GM12874 (cell line): ENCODE data around the gene UTP11.

Experiments used
- TF ChIP-seq, protein P1 (sequence below): IDR thresholded peaks from 2 replicates; pipeline ENCODE4 v1.5.1; 2011; ENCODE audit warnings: low read depth, mild to moderate bottlenecking, control low read depth, low read length, moderate library complexity; ENCODE audit not compliant: insufficient read depth

The UTP11 gene

DNA sequence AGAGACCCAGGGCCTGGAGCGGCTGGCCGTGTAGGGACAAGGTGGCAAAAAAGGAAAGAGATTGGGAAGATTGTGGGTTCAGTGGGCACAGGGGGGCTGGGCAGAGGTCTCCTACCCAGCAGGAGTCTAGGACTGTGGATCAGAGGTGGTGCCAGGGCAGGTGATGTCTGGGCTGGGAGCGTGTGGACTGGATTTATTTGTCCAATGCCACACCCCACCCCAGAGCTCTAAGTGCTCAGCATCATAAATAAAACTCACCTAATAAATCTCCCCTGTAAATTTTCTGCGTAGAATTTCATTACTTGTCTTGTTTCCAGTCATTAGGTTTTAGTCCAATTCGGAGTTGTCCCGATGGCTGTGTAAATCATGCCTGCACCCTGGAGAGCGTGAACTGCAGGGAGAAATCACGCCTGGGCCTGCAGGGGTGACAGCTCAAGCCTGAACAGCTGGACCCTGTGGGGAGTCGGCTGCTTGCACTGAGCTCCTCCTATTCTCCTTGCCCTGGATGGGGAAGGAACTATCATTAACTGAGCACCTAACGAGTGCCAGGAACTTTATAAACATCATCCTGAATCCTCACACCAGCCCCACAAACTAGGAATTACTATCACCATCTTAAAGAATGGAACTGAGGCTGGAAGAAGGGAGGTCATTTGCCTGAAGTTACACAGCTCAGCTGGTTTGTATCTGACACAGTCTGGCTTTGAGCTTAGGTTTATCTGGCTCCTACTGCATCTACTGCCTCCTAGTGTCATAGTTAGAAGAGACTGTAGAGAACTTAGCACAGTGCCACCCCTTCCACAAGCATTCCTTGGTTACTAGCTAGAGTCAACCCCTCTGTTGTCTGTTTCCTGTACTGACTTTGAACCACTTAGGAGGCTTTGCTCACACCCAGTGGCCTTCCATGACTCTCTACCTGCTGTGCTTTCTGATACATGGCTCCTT, 59.0 kb downstream of the UTP11 start:
- TF ChIP-seq, protein P1, sequence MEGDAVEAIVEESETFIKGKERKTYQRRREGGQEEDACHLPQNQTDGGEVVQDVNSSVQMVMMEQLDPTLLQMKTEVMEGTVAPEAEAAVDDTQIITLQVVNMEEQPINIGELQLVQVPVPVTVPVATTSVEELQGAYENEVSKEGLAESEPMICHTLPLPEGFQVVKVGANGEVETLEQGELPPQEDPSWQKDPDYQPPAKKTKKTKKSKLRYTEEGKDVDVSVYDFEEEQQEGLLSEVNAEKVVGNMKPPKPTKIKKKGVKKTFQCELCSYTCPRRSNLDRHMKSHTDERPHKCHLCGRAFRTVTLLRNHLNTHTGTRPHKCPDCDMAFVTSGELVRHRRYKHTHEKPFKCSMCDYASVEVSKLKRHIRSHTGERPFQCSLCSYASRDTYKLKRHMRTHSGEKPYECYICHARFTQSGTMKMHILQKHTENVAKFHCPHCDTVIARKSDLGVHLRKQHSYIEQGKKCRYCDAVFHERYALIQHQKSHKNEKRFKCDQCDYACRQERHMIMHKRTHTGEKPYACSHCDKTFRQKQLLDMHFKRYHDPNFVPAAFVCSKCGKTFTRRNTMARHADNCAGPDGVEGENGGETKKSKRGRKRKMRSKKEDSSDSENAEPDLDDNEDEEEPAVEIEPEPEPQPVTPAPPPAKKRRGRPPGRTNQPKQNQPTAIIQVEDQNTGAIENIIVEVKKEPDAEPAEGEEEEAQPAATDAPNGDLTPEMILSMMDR, result peak; percentile 63

DNA sequence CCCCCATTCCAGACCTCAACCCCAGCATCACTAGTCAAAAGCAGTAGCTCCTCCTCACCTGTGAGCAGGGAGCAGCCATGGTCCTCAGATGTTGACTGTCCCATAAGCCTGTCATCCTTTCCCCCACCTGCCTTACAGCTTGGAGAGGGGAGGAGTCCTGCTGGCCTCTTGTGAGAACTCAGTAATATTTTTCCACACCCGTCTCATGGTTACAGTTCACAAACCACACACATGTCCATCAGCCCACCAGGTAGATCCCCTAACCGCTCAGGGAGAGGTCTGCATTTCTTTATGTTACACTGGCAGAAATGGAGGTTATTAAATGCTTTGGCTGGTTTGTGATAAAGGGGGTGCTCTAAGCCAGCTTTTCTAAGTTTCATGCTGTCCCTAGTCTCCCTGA, 60.3 kb downstream of the UTP11 start:
- TF ChIP-seq, protein P1, result no peak

DNA sequence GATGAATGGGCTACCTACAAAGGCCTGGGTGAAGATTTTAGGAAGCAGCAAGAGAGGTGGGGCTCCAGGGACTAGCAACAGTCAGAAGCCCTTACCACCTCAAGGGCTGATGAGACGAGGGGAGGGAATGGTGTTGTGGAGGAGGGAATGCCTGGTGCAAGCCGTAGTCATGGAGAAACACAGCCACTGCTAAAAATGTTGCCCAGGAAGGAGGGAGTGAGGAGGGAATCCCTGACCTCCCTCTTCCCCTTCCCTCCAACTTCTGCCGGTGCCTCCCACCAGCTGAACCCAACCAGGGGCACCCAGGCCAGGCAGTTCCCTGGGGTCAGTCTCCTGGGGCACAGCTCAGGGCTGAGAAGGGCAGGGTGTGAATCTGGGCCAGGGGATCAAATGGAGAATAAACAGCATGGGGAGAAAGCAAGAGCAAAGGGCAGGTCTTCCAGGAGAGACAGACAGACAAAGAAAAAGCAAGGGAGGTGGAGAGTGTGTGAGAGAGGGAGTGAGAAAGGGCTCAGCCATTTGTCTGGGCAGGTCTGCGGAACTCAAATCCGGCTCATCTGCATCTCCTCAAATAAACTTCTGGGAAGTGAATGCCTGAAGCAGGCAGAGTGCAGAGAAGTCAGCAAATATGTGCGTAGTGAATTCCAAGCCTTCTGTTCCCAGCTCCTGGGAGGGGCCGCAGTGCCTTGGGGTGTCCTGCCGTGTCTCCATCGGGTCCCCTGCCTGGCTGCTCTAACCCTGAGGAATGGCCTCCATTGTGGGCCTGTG, 61.2 kb downstream of the UTP11 start:
- TF ChIP-seq, protein P1, result no peak

- TF ChIP-seq, protein P1, result no peak
Observed at GRCh38 chr1:38074302-38074677, 61.8 kb downstream of the UTP11 start.
